RWPE2 (cell line): ENCODE data around the gene SATB2.

Source experiments
- ATAC-seq: fragments of 200-7000 bp; cut with Tn5 transposase; 3 replicates; pipeline ENCODE4 v1.9.1; 2021; ENCODE audit warnings: low read depth
- DNase-seq: peaks from one replicate; pipeline ENCODE4 v3.0.0-alpha.2; 2020; ENCODE audit warnings: low spot score
- H3K27ac ChIP-seq: fragments of 450-650 bp; 2 replicates; pipeline ENCODE4 v1.5.1; 2017; ENCODE audit warnings: mild to moderate bottlenecking; ENCODE audit not compliant: poor library complexity, severe bottlenecking
- H3K27me3 ChIP-seq: fragments of 250-450 bp; sonication (Bioruptor Pico); 2 replicates; pipeline ENCODE4 v1.5.1; 2021; ENCODE audit warnings: mild to moderate bottlenecking, moderate library complexity; ENCODE audit not compliant: insufficient read depth, poor library complexity, severe bottlenecking
- H3K36me3 ChIP-seq: fragments of 250-450 bp; sonication (Bioruptor Pico); 2 replicates; pipeline ENCODE4 v1.5.1; 2020; ENCODE audit warnings: low read depth, mild to moderate bottlenecking, moderate library complexity
- H3K4me1 ChIP-seq: fragments of 250-450 bp; sonication (Bioruptor Pico); 2 replicates; pipeline ENCODE4 v1.5.1; 2021; ENCODE audit warnings: mild to moderate bottlenecking, moderate library complexity; ENCODE audit not compliant: insufficient read depth, poor library complexity, severe bottlenecking
- H3K4me3 ChIP-seq: fragments of 250-450 bp; sonication (Bioruptor Pico); 2 replicates; pipeline ENCODE4 v1.5.1; 2021; ENCODE audit warnings: mild to moderate bottlenecking, moderate library complexity; ENCODE audit not compliant: severe bottlenecking
- H3K9me3 ChIP-seq: fragments of 250-450 bp; sonication (Bioruptor Pico); 2 replicates; pipeline ENCODE4 v1.5.1; 2021; ENCODE audit warnings: mild to moderate bottlenecking, moderate library complexity; ENCODE audit not compliant: severe bottlenecking
- TF ChIP-seq, protein P1 (sequence below): fragments of 450-650 bp; IDR thresholded peaks from one replicate; pipeline ENCODE4 v1.5.1; 2017; ENCODE audit warnings: mild to moderate bottlenecking, moderate library complexity; ENCODE audit not compliant: poor library complexity, severe bottlenecking

SATB2 gene

GRCh38 chr2:199315299-199316179 is 142.2 kb downstream of the SATB2 start:
- Histone ChIP-seq H3K36me3 (peaks cover under 1% of the 10 kb centered on the region; the same call in 1 of the 2 replicates), H3K9me3 (no peaks in the 10 kb centered on the region), H3K4me1 (no peaks in the 10 kb centered on the region), H3K27me3 (no peaks in the 10 kb centered on the region), H3K27ac (no peak overlapping the region), H3K4me3 (no peak overlapping the region)
- no peak for ATAC-seq
- TF ChIP-seq, protein P1, sequence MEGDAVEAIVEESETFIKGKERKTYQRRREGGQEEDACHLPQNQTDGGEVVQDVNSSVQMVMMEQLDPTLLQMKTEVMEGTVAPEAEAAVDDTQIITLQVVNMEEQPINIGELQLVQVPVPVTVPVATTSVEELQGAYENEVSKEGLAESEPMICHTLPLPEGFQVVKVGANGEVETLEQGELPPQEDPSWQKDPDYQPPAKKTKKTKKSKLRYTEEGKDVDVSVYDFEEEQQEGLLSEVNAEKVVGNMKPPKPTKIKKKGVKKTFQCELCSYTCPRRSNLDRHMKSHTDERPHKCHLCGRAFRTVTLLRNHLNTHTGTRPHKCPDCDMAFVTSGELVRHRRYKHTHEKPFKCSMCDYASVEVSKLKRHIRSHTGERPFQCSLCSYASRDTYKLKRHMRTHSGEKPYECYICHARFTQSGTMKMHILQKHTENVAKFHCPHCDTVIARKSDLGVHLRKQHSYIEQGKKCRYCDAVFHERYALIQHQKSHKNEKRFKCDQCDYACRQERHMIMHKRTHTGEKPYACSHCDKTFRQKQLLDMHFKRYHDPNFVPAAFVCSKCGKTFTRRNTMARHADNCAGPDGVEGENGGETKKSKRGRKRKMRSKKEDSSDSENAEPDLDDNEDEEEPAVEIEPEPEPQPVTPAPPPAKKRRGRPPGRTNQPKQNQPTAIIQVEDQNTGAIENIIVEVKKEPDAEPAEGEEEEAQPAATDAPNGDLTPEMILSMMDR = no peak
- DNase-seq = no peak

DNA sequence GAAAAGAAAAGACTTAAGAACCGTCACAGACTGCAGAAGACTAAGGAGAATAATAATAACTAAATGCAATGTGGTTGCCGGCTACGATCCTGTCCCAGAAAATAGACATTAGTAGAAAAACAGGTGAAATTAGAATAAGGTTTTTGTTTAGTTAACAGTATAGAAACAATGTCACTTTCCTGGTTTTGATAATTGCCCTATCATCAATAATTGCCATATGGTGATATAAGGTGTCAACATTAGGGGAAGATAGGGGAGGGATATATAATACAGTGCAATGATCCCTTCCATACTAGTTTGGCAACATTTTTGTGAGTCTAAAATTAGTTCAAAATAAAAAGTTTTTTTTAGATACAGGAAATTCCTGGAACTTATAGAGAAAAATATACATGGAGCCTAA is 144.8 kb downstream of the SATB2 start:
- H3K9me3 ChIP-seq = no peaks in the 10 kb centered on the region
- ATAC-seq (no peak), DNase-seq (no peak)
- no peaks in the 10 kb centered on the region for H3K4me1 ChIP-seq
- H3K36me3 ChIP-seq = no peaks in the 10 kb centered on the region; the same call in none of the 2 replicates
- TF ChIP-seq, protein P1 = no peak
- H3K27me3 ChIP-seq = no peaks in the 10 kb centered on the region
- H3K27ac ChIP-seq = no peak overlapping the region
- no peak overlapping the region for H3K4me3 ChIP-seq

- no peaks in the 10 kb centered on the region; the same call in none of the 2 replicates for H3K36me3 ChIP-seq
- TF ChIP-seq, protein P1 = no peak
- H3K27me3 ChIP-seq = no peaks in the 10 kb centered on the region
- DNase-seq (no peak), ATAC-seq (no peak)
- H3K4me3 ChIP-seq = no peak overlapping the region
- no peaks in the 10 kb centered on the region for H3K9me3 ChIP-seq
- H3K4me1 ChIP-seq = no peaks in the 10 kb centered on the region
- H3K27ac ChIP-seq = no peak overlapping the region
Measured at GRCh38 chr2:199310771-199311585, 146.8 kb downstream of the SATB2 start.

DNA sequence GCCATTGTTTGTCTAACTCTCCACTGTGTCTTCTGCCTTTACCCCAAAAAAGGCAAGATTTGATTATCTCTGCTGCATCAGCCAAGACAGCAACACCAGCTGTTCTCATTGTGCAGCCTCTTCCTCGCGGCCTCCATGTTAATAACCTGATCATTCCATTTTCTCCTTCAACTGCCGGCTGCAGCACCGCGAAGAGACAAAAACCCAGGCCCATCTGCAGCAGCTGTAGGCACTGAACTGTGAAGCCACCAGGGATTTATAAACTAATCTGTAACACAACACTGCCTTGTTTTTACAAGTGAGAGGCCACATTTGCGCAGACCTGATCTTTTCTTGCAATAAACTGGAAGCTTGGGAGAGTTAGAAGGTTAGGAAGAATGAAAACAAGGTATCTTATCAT is 147.8 kb downstream of the SATB2 start:
- DNase-seq (no peak), ATAC-seq (no peak)
- TF ChIP-seq, protein P1 = no peak
- Histone ChIP-seq H3K4me3 (no peak overlapping the region), H3K36me3 (no peaks in the 10 kb centered on the region; the same call in none of the 2 replicates), H3K27ac (no peak overlapping the region), H3K9me3 (no peaks in the 10 kb centered on the region), H3K4me1 (no peaks in the 10 kb centered on the region), H3K27me3 (no peaks in the 10 kb centered on the region)
